Adrenal gland (tissue), 12 donors: ENCODE results near the gene BRF1. TPM values are rescaled to one million over a fixed set of nuclear protein-coding genes. Genes with fewer than 3 reads are reported as not detected.

Experiments
- DNase-seq, 7 donors: peaks; one replicate each; pipeline ENCODE4 v3.0.0-alpha.2; 2019 to 2020
- H3K27ac ChIP-seq, 5 donors: fragments of 200-600 bp; sonication (generic) in 4 of 5; 1 replicate in 3 of 5; 2 replicates in 2 of 5; pipeline versions ENCODE4 v1.5.1 to v1.8.0; 2016 to 2020; ENCODE audit warnings: mild to moderate bottlenecking in 1 of 5
- H3K27me3 ChIP-seq: fragments of 200-600 bp; 2 replicates; pipeline ENCODE4 v1.8.0; 2021
- H3K36me3 ChIP-seq, 2 donors: fragments of 200-600 bp; replicated peaks in 1 of 2; 1 replicate in 1 of 2; 2 replicates in 1 of 2; pipeline versions ENCODE4 v1.5.1 to v1.8.0; 2018 to 2022
- H3K4me1 ChIP-seq, 2 donors: fragments of 200-600 bp; replicated peaks in 1 of 2; 1 replicate in 1 of 2; 2 replicates in 1 of 2; pipeline versions ENCODE4 v1.5.1 to v1.8.0; 2018 to 2021
- H3K4me3 ChIP-seq, 4 donors: fragments of 200-600 bp; sonication (generic) in 3 of 4; one replicate each; pipeline ENCODE4 v1.5.1; 2016 to 2018
- H3K9me3 ChIP-seq, 3 donors: fragments of 200-600 bp; sonication (generic) in 1 of 3; replicated peaks in 1 of 3; 1 replicate in 2 of 3; 2 replicates in 1 of 3; pipeline versions ENCODE4 v1.5.1 to v1.8.0; 2016 to 2021
- POLR2A ChIP-seq, 2 donors: fragments of 450-650 bp; IDR thresholded peaks; one replicate each; pipeline ENCODE4 v1.6.1; 2017; ENCODE audit warnings: antibody characterized with exemption in 2 of 2, mild to moderate bottlenecking in 2 of 2, moderate library complexity in 1 of 2
- WGBS, 4 donors: extraction: QIAGEN DNeasy Blood & Tissue Kit in 2 of 4; methylation state at CpG; one replicate each; pipeline versions ENCODE4 v1.1.5 to v1.1.7; 2013 to 2017; 5-methylcytosine and 5-hydroxymethylcytosine counted together
- intact Hi-C, 2 donors: fragments of 100-400 bp; cut with DNase I; formaldehyde crosslinking; loops; one replicate each; pipeline versions ENCODE4 v1.14.1 to v1.15.0; 2022 to 2023
- polyA plus RNA-seq, 3 donors: library from polyadenylated mRNA; stranded (reverse); fragments of 200-250 nt in 2 of 3; fragments of 350-450 nt in 1 of 3; fragmentation: Illumina TruSeq in 1 of 3; extraction: RNeasy Lipid Tissue Mini Kit (QIAGEN cat#74804) in 1 of 3; gene quantifications; one replicate each; pipeline ENCODE4 v1.2.3, GENCODE V29; 2013 to 2014
- total RNA-seq, 9 donors: library from RNA; depleted of rRNA in 4 of 9; stranded (reverse); fragments of >200 nt in 4 of 9; fragments of 120-200 nt in 1 of 9; fragmentation: NEBNext Ultra II Directional in 1 of 9; extraction: Animal tissue kit (Norgen Biotek cat#: 25700) in 1 of 9; gene quantifications; one replicate each; pipeline versions ENCODE4 v1.1.0 to v1.2.4, GENCODE V29; 2013 to 2023
- TF ChIP-seq, protein P1 (sequence below), 6 experiments: fragments of 450-650 bp in 4 of 6; fragments of 200-600 bp in 2 of 6; sonication (generic) in 1 of 6; IDR thresholded peaks; 1 replicate in 5 of 6; 2 replicates in 1 of 6; pipeline versions ENCODE4 v1.5.1 to v1.8.0; 2016 to 2021; ENCODE audit warnings: antibody characterized with exemption in 6 of 6, mild to moderate bottlenecking in 2 of 6, moderate library complexity in 1 of 6
- donor health status: healthy with polysubstance abuse.
- donor health status: Bipolar disorder and iron deficiency.
- donor health status: DM: yes; HTN: yes; CAD: no.
- donor health status: DM: no; HTN: no; CAD: no.
- donor health status: DM: no; HTN: no; CAD: no.
- donor health status: DM: yes; HTN: yes; CAD: no.

BRF1 gene
- total and polyA plus RNA-seq, 12 donors = 14.0 to 96.9 (median 37.5) TPM

DNA sequence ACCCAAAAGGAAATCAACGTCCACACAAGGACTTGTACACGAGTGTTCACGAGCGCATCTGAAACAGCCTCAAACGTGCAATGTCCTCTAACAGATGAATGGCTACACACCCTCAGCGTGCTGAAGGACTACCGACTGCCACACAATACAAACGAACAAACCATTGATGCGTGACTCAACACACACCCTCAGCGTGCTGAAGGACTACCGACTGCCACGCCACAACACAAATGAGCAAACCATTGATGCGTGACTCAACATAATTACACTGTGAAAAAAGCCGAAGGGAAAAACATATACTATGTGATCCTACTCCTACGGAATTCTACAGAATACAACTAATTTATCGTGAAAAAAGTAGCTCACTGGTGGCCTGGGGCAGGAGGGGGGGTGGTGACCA, 77.5 kb downstream of the BRF1 start:
- H3K9me3 ChIP-seq = no peaks in the 10 kb centered on the region
- peaks cover 0 to 50% of the 10 kb centered on the region in 2 donors for H3K36me3 ChIP-seq
- intact Hi-C loops = no loop called here
- no peaks in the 10 kb centered on the region for H3K27me3 ChIP-seq
- H3K27ac ChIP-seq = no peak overlapping the region
- TF ChIP-seq POLR2A (IDR thresholded peaks at IDR 0.05) = no peak
- TF ChIP-seq, protein P1, sequence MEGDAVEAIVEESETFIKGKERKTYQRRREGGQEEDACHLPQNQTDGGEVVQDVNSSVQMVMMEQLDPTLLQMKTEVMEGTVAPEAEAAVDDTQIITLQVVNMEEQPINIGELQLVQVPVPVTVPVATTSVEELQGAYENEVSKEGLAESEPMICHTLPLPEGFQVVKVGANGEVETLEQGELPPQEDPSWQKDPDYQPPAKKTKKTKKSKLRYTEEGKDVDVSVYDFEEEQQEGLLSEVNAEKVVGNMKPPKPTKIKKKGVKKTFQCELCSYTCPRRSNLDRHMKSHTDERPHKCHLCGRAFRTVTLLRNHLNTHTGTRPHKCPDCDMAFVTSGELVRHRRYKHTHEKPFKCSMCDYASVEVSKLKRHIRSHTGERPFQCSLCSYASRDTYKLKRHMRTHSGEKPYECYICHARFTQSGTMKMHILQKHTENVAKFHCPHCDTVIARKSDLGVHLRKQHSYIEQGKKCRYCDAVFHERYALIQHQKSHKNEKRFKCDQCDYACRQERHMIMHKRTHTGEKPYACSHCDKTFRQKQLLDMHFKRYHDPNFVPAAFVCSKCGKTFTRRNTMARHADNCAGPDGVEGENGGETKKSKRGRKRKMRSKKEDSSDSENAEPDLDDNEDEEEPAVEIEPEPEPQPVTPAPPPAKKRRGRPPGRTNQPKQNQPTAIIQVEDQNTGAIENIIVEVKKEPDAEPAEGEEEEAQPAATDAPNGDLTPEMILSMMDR (IDR thresholded peaks at IDR 0.05) = no peak
- WGBS, 4 donors = 90 to 97% (median 95%) methylated on average over 16 of the region's 16 CpGs
- no peak overlapping the region for H3K4me3 ChIP-seq
- peaks cover 0 to 11% of the 10 kb centered on the region in 2 donors for H3K4me1 ChIP-seq
- no peak for DNase-seq

DNA sequence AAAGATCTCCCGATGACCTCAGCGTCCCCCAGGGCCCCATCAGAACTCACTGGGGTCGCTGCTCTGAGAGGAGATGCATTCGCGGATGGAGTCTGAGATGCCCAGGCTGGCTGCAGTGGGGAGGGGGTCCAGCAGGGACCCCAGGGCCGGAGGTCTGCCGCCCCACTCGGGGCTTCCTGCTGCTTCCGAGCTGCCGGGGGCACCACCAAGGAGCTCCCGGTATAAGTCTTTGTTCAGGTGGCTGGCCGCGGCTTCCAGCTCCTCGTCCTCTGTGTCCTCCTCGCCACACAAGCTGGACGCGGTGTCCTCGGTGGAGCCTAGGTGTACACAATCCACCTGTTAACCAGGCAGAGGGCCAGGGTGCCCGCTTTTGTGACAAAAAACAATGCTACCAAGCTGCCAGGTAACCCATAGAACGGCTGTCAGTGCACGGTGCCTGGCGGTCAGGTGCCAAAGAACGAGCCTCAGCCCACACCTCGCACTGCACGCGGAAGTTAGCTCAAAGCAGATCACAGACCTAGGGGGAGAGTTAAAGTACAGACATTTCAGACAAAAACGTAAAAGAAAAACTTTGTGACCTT, 79.1 kb downstream of the BRF1 start:
- intact Hi-C loops = no loop called here
- 83 to 94% (median 92%) methylated on average over 8 to 27 of the region's 27 CpGs for WGBS, 4 donors
- TF ChIP-seq, protein P1 (IDR thresholded peaks at IDR 0.05) = no peak
- TF ChIP-seq POLR2A (IDR thresholded peaks at IDR 0.05) = no peak
- no peaks in the 10 kb centered on the region for H3K27me3 ChIP-seq
- H3K9me3 ChIP-seq = no peaks in the 10 kb centered on the region
- H3K27ac ChIP-seq = no peak overlapping the region
- H3K4me3 ChIP-seq = no peak overlapping the region
- DNase-seq = no peak
- H3K4me1 ChIP-seq = peaks cover 0 to 11% of the 10 kb centered on the region in 2 donors
- H3K36me3 ChIP-seq = peaks cover 0 to 61% of the 10 kb centered on the region in 2 donors

DNA sequence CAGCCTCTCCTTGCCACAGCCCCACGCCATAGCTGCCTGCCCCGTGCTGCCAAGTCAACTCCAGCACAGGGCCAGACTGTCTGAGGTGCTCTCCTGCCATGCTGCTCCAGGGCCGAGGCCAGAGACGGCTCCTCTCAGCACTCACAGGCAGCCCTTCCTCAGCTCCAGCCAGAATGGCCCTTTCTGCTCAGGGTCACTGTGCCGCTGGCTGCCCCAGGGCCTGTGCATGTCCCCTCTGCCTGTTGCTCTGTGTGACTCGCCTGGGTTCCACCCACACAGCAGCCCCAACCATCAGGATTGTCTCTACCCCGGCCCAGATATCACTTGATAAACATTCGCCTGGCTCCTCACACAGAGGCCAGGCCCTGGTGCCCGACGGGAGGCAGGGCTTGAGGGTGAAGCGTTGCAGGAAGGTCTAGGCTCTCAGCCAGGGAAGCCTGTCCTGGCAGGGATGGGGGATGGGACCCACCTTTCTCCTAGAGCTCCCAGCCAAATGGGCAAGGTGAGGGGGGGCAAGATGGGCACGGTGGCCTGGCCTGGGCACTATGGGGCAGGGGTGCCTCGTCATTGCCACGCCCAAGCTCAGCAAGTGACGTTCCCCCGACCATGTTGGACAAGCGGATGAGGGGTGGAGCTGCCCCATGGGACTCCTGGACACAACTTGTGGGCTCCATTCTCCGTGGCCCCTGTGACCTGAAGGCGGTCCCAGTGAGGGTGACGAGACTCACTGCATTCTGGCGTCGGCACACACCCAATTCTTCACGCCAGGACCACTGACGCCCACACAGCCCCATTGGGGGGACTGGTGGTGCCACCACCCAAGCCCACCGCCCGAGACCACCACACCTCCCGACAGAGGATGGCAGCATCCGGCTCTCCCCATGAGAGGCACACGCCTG, 79.9 kb downstream of the BRF1 start:
- H3K27ac ChIP-seq = peak overlapping the region in 2 of 5 donors; percentile 15 to 63
- 55 to 76% (median 71%) methylated on average over 5 to 29 of the region's 29 CpGs for WGBS, 4 donors

DNA sequence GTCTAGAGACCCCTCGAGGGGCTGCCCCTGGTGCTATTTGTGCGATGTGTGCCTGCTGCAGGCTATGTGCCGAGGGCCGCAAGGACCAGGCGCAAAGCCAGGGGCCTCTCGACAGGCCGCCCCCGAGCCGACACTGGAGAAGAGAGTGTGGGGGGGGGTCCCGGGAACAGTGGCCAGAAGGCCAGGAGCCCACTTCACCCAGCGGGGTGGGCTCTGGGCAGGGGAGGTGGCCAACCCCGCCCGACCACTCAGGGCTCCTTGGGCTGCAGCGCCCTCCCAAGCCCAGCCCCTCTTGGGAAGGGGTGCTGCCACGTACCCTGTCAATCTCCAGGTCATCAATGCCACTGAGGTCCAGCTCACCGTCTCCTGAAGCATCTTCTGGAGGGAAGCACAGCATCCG, 81.0 kb downstream of the BRF1 start:
- Histone ChIP-seq H3K4me1 (peaks cover 0 to 11% of the 10 kb centered on the region in 2 donors), H3K9me3 (no peaks in the 10 kb centered on the region), H3K4me3 (no peak overlapping the region), H3K27me3 (no peaks in the 10 kb centered on the region), H3K36me3 (peaks cover 0 to 51% of the 10 kb centered on the region in 2 donors), H3K27ac (no peak overlapping the region)
- intact Hi-C loops = no loop called here
- no peak for TF ChIP-seq POLR2A (IDR thresholded peaks at IDR 0.05)
- WGBS, 4 donors = 89 to 100% (median 92%) methylated on average over 7 to 17 of the region's 17 CpGs
- no peak for DNase-seq

More for the DNA sequence above, 79.9 kb downstream of the BRF1 start:
- H3K4me3 ChIP-seq = no peak overlapping the region
- no peaks in the 10 kb centered on the region for H3K27me3 ChIP-seq
- intact Hi-C loops = no loop called here
- TF ChIP-seq, protein P1 (IDR thresholded peaks at IDR 0.05) = no peak
- TF ChIP-seq POLR2A (IDR thresholded peaks at IDR 0.05) = no peak
- H3K4me1 ChIP-seq = peaks cover 0 to 11% of the 10 kb centered on the region in 2 donors
- H3K36me3 ChIP-seq = peaks cover 0 to 57% of the 10 kb centered on the region in 2 donors
- no peaks in the 10 kb centered on the region for H3K9me3 ChIP-seq
- peak in 6 of 7 donors; percentile 37 to 71 (median 54) for DNase-seq
